GM19023 (cell line): ENCODE data around the gene TMEM222.

Experiments
- ATAC-seq: cut with Tn5 transposase; IDR thresholded peaks from one replicate; pipeline ENCODE4 v1.9.1; 2021; ENCODE audit warnings: mild to moderate bottlenecking, moderate library complexity; ENCODE audit not compliant: unreplicated experiment

The TMEM222 gene

GRCh38 chr1:27306071-27306470 lies 15.9 kb upstream of the TMEM222 start:
- ATAC-seq: no peak

- no peak for ATAC-seq
These were observed 14.8 kb upstream of the TMEM222 start for GRCh38 chr1:27306892-27307761.

- no peak for ATAC-seq
These were observed 13.9 kb upstream of the TMEM222 start for GRCh38 chr1:27307874-27308598.

GRCh38 chr1:27314169-27314568 lies 7.8 kb upstream of the TMEM222 start:
- ATAC-seq: no peak

- ATAC-seq: no peak
These were observed 7.2 kb upstream of the TMEM222 start for GRCh38 chr1:27314737-27315136.

GRCh38 chr1:27316860-27317259 lies 5.1 kb upstream of the TMEM222 start:
- ATAC-seq: no peak

- ATAC-seq: no peak
These were observed 3.8 kb upstream of the TMEM222 start for GRCh38 chr1:27318136-27318535.

- no peak for ATAC-seq
These were observed 3.4 kb upstream of the TMEM222 start for GRCh38 chr1:27318596-27318995.

- ATAC-seq: no peak
These were observed 742 bp downstream of the TMEM222 start for GRCh38 chr1:27322569-27323240.

- ATAC-seq: no peak
These were observed 3.3 kb downstream of the TMEM222 start for GRCh38 chr1:27325286-27325685.

GRCh38 chr1:27327964-27328363 lies 6.0 kb downstream of the TMEM222 start:
- no peak for ATAC-seq

- ATAC-seq: no peak
These were observed 8.8 kb downstream of the TMEM222 start for GRCh38 chr1:27330786-27331185.

GRCh38 chr1:27331426-27331825 lies 9.5 kb downstream of the TMEM222 start:
- ATAC-seq: no peak

- no peak for ATAC-seq
These were observed 10.0 kb downstream of the TMEM222 start for GRCh38 chr1:27331922-27332321.

- ATAC-seq: no peak
These were observed 10.7 kb downstream of the TMEM222 start for GRCh38 chr1:27332536-27333281.

- ATAC-seq: no peak
These were observed 11.8 kb downstream of the TMEM222 start for GRCh38 chr1:27333717-27334279.

GRCh38 chr1:27335506-27336422 lies 13.8 kb downstream of the TMEM222 start:
- no peak for ATAC-seq

GRCh38 chr1:27336756-27337155 lies 14.8 kb downstream of the TMEM222 start:
- ATAC-seq: no peak

- ATAC-seq: no peak
These were observed 16.8 kb downstream of the TMEM222 start for GRCh38 chr1:27338751-27339150.

- no peak for ATAC-seq
These were observed 17.2 kb downstream of the TMEM222 start for GRCh38 chr1:27339213-27339612.
